OCI-LY7 (cell line): ENCODE data around the gene SERGEF.

Experiments
- CTCF ChIP-seq: fragments of 200-600 bp; sonication (generic); conservative IDR thresholded peaks from 2 replicates; pipeline ENCODE4 v1.5.1; 2014; ENCODE audit warnings: mild to moderate bottlenecking, antibody characterized with exemption, low read length, moderate library complexity, mixed read lengths
- EZH2phosphoT487 ChIP-seq: fragments of 200-600 bp; sonication (generic); IDR thresholded peaks from 2 replicates; pipeline ENCODE4 v1.6.1; 2018; ENCODE audit warnings: low read depth, borderline replicate concordance, mild to moderate bottlenecking, mixed run types, antibody characterized with exemption, low read length, moderate library complexity, mixed read lengths

- TF ChIP-seq CTCF = no peak
- TF ChIP-seq EZH2phosphoT487 = no peak
Measured at GRCh38 chr11:17767914-17768313, 244.9 kb downstream of the SERGEF start.
